ENCODE data around the gene SURF4.
"Not testable (repeated sequence)": the region's sequence is repeated elsewhere in the genome, so short reads cannot be mapped to it uniquely, and the experiment has no call there.

Gene SURF4

DNA sequence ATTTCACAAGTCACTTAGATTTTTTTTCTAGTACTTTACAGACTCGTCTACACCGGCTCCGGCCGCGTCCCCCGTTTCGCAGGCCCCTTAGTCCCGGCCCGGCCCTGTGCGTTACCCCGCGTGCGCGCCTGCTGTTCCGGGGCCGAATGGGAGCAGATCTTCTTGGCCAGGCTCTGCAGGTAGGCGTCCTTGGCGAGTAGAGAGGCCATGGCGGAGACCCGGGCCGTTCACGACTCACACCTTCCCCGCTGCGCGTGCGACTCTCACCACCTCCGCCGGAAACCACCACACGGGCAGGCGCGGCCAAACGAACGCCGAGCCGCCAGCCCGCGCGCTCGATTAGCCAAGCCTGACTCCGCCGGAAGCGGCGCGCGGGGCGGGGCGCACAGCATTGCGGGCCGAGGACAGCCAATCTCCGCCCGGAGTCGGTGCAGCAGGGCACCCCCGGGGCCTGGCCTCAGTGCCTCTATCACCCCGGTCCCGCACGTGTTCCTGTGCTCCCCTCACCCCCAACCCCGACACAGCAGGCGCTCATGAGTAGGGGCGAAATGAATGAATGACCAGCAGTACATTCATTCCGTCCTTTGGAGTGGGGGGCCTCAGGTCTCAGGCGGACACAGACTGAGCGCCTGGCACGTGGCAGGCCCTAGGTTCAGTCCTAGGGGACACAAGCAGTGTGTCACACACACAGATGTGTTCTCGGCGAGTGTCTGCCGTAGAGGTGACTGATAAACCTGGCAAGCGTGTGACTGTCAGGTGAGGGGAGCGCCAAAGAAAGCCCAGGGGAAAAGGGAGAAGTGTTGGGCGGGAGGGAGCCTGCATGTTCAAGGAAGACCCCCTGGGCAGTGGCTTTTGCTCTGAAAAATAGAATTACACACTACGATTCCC is 39.7 kb downstream of the SURF4 start, which contains the start of gene SURF6:
TSS of gene SURF6 (minus strand) at position 265 of the 888 bp plus-strand sequence. CDS start at position 209, 56 bp downstream.
- in situ Hi-C loops (cut with MboI; ENCODE audit: low sequenced_read_pairs) = no loop called here

DNA sequence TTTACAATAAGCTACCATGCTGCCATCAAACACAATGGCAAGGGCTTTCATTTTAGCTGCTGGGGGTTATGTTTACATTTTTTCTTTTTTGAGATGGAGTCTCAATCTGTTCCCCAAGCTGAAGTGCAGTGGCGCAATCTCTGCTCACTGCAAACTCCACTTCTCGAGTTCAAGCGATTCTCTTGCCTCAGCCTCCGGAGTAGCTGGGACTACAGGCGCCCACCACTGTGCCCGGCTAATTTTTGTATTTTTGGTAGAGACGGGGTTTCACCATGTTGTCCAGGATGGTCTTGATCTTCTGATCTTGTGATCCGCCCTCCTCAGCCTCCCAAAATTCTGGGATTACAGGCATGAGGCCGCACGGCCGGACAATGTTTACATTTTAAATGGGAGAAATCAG is 41.0 kb downstream of the SURF4 start:
- in situ Hi-C loops (cut with MboI; ENCODE audit: low sequenced_read_pairs) = not testable (repeated sequence)

DNA sequence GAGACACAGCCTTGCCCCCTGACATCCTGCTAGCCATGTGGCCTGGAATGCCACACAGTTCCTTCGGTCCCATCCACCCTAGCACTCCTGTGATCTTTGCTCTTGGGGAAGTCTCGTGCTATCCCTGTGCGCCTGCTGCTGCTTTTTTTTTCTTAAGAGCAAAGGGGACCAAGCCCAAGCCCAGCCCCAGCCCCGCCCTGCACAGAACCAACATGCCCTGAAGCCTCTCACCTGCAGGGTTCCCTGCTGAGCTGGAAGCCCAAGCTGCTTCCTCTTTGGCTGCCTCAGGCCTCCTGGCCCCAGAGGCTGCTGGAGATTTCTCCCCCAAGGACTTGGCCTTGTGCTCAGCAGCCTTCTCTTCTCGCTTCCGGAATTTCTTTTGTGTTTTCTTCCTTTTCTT is 41.7 kb downstream of the SURF4 start:
- in situ Hi-C loops (cut with MboI; ENCODE audit: low sequenced_read_pairs) = no loop called here

DNA sequence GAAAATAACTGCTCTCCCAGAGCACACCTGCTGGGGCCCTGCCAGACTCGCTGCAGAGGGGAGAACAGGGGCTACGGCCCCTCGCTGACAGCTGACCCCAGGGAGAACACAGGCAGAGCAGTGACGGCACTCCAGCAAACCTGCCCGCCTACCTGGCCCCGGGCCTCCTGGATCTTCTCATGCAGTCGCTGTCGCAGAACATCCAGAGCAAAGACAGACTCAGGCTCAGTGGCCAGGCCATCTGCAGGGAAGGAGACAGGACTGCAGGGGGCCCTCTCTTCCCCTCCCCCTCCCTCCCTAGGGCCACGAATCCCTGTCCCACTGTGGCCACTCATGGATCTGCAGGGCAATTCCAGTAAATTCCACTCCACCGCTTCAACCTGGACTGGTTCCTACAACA is 42.3 kb downstream of the SURF4 start:
- in situ Hi-C loops (cut with MboI; ENCODE audit: low sequenced_read_pairs) = no loop called here

DNA sequence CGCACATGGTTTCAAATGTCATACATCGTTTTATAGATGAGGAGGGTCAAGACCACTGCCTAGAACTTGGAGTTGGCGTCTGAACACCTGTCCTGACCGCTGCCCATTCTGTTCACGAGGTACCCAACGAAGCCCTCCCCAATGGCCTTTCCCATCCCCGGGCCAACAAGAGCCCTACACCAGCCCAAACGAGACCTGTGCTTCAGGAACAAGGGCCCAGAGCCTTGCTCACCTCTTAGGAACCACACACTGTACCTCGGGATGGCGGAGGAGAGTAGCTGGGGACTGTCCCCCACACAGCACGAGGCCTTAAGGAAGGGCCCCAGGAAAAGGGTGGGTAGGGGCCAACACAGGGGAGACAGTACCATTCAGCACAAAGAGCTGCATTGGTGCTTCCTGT is 42.8 kb downstream of the SURF4 start:
- in situ Hi-C loops (cut with MboI; ENCODE audit: low sequenced_read_pairs) = no loop called here

DNA sequence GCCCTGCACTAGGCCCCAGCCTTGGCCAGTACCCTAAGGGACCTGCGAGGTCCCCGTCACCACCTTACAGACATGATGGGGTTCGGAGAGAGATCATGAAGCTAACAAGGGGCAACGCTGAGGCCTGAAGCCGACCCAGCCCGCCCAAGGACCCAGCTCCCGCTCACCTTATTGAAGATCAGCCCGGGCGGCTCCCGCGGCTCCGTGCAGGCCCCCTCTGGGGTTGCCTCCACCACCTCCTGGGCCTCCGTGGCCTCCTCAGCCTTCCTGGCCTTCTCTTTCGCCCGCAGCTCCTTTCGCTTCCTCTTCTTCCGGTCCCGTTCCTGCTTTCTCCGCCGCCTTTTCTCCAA is 43.5 kb downstream of the SURF4 start:
- in situ Hi-C loops (cut with MboI; ENCODE audit: low sequenced_read_pairs) = no loop called here

DNA sequence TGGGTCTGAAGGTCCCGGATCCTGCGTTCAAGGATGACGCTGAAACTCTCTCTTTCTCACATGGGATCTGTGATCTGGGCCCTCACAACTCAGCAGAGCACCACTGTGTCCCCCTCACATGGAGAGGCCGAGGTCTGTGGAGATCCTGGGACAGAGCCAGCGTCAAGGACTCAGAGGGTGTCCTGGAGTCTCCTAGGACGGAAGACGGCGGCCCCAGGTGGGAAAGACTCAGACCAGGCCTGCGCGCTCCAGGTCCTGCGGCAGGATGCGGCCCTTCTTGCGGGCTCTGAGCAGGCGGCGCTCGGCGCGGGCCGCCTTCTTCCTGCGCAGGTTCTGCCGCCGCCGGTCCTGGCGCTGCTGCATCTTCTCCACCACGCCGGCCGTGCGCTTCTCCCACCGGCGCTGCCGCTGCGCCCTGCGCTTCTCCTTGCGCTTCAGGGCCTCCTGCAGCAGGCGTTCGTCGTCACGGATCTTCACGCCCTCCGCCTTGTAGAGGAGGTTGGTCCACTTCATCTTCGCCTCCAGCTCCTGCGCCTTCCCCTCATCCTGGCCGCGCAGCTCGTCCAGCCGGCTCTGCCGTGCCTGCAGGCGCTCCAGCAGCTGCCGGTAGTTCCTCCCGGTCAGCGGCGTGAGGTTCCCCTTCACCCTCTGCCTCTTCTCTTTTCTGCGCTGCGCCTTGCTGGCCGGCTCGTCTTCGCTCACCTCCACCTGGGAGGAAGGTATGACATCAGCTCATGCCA is 44.0 kb downstream of the SURF4 start:
- in situ Hi-C loops (cut with MboI; ENCODE audit: low sequenced_read_pairs) = no loop called here

DNA sequence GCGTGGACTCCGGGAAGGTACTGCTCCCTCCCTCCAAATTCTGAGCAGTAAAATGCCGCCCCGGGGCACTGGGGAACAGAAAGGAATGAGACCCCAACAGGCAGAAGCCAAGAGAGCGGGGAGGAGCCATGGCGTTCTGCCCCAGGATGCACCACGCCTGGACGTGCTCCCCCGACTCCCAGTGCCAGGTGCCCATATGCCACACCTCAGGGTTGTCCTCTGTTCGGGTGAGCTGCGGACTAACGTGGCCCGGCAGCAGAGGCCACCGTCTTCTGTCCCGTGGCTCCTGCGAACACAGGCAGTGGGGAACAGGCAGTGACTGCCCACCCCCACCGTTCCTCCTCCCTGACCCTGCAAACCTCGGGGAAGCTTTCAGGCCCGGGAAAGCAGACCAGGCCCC is 44.6 kb downstream of the SURF4 start:
- in situ Hi-C loops (cut with MboI; ENCODE audit: low sequenced_read_pairs) = no loop called here

DNA sequence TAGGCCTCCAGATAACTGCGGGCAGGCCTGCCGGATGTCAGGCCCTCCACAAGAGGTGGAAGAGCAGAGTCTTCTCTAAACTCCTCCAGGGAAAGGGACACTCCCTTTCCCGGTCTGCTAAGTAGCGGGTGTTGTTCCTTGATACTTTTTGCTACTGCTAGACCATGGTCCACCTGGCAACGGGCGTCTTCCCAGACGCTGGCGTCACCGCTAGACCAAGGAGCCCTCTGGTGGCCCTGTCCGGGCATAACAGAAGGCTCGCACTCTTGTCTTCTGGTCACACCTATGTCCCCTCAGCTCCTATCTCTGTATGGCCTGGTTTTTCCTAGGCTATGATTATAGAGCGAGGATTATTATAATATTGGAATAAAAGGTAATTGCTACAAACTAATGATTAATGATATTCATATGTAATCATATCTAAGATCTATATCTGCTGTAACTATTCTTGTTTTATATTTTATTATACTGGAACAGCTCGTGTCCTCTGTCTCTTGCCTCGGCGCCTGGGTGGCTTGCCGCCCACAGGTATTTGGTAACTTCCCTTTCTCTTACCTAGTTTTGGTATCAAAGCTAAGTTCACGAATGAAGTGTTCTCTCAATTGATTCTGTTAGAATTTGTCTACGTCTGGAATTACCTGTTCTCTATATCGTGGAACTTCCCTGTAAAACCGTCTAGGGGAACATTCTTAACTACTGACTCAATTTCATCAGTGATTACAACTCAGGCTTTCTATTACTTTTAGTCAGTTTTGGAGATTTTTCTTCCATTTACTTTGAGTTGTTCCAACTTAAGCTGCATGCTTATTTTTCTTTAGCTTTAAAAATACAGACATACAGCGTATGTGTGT is 46.3 kb downstream of the SURF4 start:
- in situ Hi-C loops (cut with MboI; ENCODE audit: low sequenced_read_pairs) = not testable (repeated sequence)

DNA sequence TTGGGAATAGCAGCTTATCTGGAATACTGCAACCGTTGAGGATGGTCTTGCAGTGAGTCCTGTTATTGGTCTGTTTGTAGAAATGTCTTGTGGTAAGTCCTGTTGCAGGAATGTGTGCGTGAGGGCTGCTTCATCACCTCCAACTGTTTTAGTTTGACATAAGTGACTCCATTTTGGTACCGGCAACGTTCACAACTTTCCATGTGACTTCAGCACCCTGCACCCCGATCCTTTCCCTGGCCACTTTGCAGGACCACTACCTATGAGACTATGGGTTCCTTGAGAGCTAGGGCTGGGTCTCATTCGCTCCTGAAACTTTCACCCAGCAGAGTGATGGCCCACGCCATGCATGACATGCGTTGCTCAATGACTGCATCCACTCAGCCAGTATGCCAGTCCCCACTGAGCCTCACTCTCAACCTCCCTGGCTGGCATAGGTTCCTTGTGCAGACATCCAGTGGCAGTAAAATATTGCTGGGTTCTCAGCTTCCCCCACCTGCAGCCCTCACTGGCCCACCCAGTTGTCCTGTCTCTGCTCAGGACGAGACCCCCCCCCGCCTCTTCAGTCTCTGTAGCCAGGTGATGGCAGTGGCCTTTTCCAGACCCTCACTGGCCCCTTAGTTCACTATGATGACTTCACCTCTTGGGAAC is 47.9 kb downstream of the SURF4 start:
- in situ Hi-C loops (cut with MboI; ENCODE audit: low sequenced_read_pairs) = no loop called here

DNA sequence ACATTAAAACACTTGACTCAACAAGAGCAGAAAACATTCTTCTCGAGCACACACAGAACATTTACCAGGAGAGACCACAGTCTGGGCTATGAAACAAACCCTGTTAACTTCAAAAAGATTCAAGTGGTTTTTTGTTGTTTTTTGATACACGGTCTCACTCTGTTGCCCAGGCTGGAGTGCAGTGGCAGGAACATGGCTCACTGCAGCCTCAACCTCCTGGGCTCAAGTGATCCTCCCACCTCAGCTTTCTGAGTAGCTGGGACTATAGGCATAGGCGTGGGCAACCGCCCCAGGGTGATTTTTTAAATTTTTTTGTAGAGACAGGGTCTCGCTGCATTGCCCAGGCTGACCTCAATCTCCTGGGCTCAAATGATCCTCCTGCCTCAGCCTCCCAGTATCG is 48.8 kb downstream of the SURF4 start:
- in situ Hi-C loops (cut with MboI; ENCODE audit: low sequenced_read_pairs) = not testable (repeated sequence)

DNA sequence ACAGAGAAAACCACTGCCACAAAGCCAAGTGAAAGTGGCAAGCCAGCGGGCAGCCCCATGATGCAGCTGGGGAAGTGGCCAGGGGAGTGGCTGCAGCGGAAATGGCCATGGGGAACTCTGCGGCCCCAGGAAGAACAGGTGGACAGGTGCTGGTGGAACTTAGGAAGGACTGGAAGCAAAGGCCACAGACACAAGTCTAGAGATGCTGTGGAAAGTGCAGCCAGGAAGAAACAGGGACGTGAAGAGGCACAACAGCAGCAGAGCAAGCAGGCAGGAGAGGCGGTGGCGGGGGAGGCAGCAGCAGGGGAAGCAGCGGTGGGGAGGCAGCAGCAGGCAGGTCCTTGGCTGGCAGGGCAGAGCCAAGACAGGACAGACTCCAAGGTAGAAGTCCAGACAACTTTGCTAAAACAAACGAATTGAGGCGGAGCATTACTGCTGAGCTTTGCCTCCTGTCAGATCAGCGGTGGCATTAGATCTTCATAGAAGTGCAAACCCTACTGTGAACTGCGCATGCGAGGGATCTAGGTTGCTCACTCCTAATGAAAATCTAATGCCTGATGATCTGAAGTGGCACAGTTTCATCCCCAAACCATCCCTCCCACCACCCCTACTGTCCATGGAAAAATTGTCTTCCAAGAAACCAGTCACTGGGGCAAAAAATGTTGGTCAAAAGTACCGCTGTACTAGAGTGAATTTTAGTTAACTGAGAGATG is 51.7 kb downstream of the SURF4 start:
- in situ Hi-C loops (cut with MboI; ENCODE audit: low sequenced_read_pairs) = no loop called here

DNA sequence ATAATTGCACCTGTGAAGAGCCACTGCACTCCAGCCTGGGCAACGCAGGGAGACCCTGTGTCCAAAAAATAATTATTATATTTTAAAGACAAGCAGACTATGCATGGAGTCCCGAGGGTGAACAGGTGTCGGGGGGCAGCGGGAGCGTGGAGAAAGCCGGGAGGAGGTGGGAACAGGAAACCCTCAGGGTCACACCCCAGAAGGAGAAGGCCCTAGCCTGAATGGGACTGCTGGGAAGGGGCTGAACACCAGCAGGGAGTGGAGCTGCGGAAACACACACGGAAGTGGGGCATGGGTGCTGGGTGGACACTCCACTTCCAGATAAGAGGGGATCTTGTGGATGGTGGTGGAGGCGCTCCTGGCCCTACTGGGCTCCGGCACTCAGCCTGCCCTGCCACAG is 52.6 kb downstream of the SURF4 start:
- in situ Hi-C loops (cut with MboI; ENCODE audit: low sequenced_read_pairs) = no loop called here

DNA sequence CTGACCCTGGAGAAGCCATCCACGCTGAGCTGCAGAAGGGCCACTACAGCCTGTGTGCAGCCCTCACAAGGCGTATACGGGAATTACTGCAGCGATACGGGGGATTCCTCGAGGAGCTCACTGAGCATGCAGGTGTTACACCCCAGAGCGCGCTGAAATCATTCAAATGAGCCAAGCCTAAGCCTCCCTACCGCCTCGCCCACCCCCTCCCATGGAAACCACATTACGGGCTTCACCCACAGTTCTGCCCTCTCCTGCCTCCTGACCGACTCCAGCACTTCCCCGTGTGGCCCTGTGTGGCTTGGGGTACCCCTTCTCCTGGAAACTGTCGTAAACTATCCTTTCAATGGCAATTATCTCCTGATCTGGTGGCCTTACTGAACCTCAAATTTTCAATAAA is 53.2 kb downstream of the SURF4 start:
- in situ Hi-C loops (cut with MboI; ENCODE audit: low sequenced_read_pairs) = no loop called here

DNA sequence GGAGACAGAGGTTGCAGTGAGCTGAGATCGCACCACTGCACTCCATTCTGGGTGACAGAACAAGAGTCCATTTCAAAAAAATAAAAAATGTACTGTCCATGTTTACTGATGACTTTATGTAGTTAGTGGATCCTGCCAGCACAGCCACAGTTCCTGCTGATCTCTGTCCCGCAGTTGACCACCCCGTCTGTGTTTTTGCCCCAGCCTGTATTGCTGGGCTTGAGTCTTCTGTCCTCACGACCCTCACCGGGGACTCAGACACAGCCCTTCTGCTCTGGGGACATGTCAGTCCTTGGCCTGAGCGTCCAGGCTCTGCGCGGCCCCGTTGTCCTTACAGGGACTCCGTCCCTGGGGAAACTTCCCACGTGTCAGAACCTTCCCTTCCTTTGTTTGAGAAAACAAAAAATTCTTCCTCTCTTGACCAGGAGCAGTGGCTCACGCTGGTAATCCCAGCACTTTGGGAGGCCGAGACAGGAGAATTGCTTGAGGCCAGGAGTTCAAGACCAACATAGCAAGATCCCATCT is 54.4 kb downstream of the SURF4 start:
- in situ Hi-C loops (cut with MboI; ENCODE audit: low sequenced_read_pairs) = no loop called here

DNA sequence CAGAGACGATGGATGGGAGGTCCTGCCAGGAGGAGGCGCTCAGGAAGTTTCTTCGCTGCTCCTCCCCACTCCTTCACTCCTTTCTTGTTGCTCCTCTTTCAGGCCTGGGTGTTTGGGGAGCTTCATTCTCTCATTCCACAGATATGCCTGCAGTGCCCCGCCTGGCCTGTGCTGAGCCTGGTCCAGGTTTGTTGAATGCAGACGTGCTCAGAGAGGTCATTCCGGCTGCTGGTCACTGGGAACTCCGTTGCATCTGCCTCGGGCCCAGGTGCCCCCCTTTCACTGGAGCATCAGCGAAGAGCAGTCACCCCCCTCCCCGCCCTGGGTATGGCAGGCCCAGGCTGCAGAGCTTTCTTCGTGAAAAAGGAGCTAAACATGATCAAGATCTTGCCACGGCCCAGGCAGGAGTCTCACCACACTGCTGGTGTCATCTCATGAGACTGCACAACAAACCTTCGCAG is 55.4 kb downstream of the SURF4 start:
- in situ Hi-C loops (cut with MboI; ENCODE audit: low sequenced_read_pairs) = no loop called here

DNA sequence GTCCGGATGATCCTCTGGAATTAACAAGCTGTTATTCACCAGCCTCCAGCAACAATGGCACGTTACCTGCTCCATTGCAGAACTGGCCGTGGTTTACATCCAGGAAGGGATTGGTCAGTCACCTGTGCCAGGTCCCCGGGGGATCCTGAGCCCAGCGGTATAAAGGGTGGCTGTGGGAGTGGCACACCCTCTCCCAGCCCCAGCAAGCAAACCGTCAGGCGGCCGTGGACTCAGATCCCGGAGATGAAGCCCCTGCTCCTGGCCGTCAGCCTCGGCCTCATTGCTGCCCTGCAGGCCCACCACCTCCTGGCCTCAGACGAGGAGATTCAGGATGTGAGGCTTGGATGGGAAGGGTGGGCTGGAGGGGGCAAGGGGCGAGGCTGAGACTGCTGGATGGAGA is 58.3 kb downstream of the SURF4 start:
- in situ Hi-C loops (cut with MboI; ENCODE audit: low sequenced_read_pairs) = not testable (repeated sequence)

DNA sequence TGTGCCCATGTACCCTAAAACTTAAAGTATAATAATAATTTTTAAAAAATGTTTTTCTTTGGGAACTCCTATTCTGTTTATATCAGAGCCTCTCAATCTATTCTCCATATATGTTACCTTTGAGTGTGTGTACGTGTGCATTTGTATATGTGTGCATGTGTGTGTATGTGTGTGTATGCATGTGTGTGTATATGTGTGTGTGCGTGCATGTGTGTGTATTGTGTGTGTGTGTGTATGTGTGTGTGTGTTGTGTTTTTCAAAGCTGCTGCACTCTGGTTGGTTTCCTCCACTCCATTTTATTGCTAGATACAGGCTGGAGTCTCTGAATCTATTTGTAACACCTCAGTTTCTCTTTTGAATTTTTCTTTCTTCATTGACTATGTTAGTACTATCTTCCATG is 59.9 kb downstream of the SURF4 start:
- in situ Hi-C loops (cut with MboI; ENCODE audit: low sequenced_read_pairs) = no loop called here
